Ascending aorta (tissue), 2 donors: ENCODE measurements around the gene SLC16A14. TPM values are rescaled to one million over a fixed set of nuclear protein-coding genes. Genes with fewer than 3 reads are reported as not detected.

Experiments used
- DNase-seq, 2 donors: peaks; one replicate each; pipeline ENCODE4 v3.0.0-alpha.2; 2019; ENCODE audit warnings: low spot score in 2 of 2
- H3K27ac ChIP-seq, 2 donors: fragments of 200-600 bp; sonication (generic); one replicate each; pipeline ENCODE4 v1.5.1; 2016 to 2017; ENCODE audit warnings: mild to moderate bottlenecking in 1 of 2
- H3K27me3 ChIP-seq: fragments of 200-600 bp; sonication (generic); one replicate; pipeline ENCODE4 v1.5.1; 2017
- H3K36me3 ChIP-seq, 2 donors: fragments of 200-600 bp; sonication (generic); one replicate each; pipeline ENCODE4 v1.5.1; 2016
- H3K4me1 ChIP-seq, 2 donors: fragments of 200-600 bp; sonication (generic); one replicate each; pipeline ENCODE4 v1.5.1; 2016 to 2017; ENCODE audit warnings: mild to moderate bottlenecking in 1 of 2
- H3K4me3 ChIP-seq, 2 donors: fragments of 200-600 bp; sonication (generic); one replicate each; pipeline ENCODE4 v1.5.1; 2016 to 2017; ENCODE audit warnings: mild to moderate bottlenecking in 1 of 2
- H3K9me3 ChIP-seq, 2 donors: fragments of 200-600 bp; sonication (generic); one replicate each; pipeline ENCODE4 v1.5.1; 2016
- intact Hi-C: fragments of 100-400 bp; cut with DNase I; formaldehyde crosslinking; loops from one replicate; pipeline ENCODE4 v1.15.1; 2023
- total RNA-seq: library from RNA; depleted of rRNA; stranded (reverse); fragments of >200 nt; gene quantifications from one replicate; pipeline ENCODE4 v1.1.0, GENCODE V29; 2016
- TF ChIP-seq, protein P1 (sequence below), 3 experiments: fragments of 200-600 bp in 2 of 3; fragments of 450-650 bp in 1 of 3; sonication (generic) in 2 of 3; IDR thresholded peaks; one replicate each; pipeline ENCODE4 v1.5.1; 2016 to 2019; ENCODE audit warnings: antibody characterized with exemption in 3 of 3, mild to moderate bottlenecking in 1 of 3, moderate library complexity in 1 of 3

The SLC16A14 gene
- total RNA-seq, 1 donor from 2014 or later, result 15.8 TPM

- Histone ChIP-seq H3K36me3 (peaks cover 0 to 10% of the 10 kb centered on the region in 2 donors), H3K9me3 (no peaks in the 10 kb centered on the region), H3K4me3 (no peak overlapping the region), H3K27me3 (no peaks in the 10 kb centered on the region), H3K27ac (no peak overlapping the region), H3K4me1 (no peaks in the 10 kb centered on the region)
- TF ChIP-seq, protein P1, sequence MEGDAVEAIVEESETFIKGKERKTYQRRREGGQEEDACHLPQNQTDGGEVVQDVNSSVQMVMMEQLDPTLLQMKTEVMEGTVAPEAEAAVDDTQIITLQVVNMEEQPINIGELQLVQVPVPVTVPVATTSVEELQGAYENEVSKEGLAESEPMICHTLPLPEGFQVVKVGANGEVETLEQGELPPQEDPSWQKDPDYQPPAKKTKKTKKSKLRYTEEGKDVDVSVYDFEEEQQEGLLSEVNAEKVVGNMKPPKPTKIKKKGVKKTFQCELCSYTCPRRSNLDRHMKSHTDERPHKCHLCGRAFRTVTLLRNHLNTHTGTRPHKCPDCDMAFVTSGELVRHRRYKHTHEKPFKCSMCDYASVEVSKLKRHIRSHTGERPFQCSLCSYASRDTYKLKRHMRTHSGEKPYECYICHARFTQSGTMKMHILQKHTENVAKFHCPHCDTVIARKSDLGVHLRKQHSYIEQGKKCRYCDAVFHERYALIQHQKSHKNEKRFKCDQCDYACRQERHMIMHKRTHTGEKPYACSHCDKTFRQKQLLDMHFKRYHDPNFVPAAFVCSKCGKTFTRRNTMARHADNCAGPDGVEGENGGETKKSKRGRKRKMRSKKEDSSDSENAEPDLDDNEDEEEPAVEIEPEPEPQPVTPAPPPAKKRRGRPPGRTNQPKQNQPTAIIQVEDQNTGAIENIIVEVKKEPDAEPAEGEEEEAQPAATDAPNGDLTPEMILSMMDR (IDR thresholded peaks at IDR 0.05), result no peak
- no peak for DNase-seq
- intact Hi-C loops, result no loop called here
Measured at GRCh38 chr2:230050136-230050535, 18.6 kb downstream of the SLC16A14 start.

DNA sequence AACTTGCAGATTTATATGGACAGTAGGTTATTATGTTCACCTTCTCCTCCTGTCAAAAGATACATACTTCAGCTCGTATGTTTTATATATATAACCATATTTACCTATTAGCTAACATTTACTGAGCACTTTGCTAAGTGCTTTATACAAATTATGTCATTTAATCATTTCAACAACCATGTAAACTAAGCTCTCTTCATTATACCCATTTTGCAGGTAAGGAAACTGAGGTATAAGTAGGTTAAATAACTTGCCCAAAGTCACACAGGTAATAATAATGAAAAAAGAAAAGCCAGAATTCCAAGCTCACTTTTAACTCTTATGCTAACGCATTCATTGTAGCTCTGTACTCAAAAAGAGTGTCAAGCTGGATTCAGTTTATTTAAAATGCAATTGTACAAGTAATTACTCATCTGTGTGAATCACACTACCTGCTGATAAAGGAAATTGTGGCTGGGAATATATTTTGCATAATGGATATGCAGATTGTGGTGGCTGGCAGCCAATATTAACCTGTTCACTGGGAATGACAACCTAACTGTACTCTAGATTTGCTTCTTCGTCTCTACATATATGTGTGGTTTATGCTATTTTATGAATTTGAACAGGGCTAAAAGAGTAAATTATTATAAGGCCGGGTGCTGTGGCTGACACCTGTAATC lies 20.6 kb downstream of the SLC16A14 start:
- TF ChIP-seq, protein P1 (IDR thresholded peaks at IDR 0.05), result no peak
- intact Hi-C loops, result no loop called here
- Histone ChIP-seq H3K27ac (no peak overlapping the region), H3K27me3 (no peaks in the 10 kb centered on the region), H3K4me3 (no peak overlapping the region), H3K4me1 (no peaks in the 10 kb centered on the region), H3K36me3 (peaks cover 0 to 10% of the 10 kb centered on the region in 2 donors), H3K9me3 (no peaks in the 10 kb centered on the region)
- no peak for DNase-seq

DNA sequence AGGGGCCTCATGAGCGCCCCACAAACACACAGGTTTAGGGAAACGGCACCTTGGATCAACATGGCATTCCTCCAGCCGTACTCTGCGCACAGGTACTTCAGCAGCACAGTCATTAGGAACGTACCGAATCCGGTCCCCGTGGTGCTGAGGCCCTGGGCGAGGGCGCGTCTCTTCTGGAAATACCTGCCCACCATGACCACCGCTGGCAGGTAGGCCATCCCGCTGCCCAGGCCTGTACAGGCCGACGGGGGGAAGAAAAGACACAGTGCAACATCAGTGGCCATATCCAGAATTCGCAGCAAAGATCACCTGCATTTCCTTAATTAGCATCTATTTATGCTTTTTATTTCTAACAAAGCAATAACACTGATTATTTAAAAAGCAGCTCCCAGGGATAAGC lies 22.2 kb downstream of the SLC16A14 start:
- TF ChIP-seq, protein P1 (IDR thresholded peaks at IDR 0.05), result no peak
- Histone ChIP-seq H3K27me3 (no peaks in the 10 kb centered on the region), H3K36me3 (peaks cover 0 to 10% of the 10 kb centered on the region in 2 donors), H3K4me3 (no peak overlapping the region), H3K9me3 (no peaks in the 10 kb centered on the region), H3K27ac (no peak overlapping the region), H3K4me1 (no peaks in the 10 kb centered on the region)
- intact Hi-C loops, result no loop called here
- no peak for DNase-seq

DNA sequence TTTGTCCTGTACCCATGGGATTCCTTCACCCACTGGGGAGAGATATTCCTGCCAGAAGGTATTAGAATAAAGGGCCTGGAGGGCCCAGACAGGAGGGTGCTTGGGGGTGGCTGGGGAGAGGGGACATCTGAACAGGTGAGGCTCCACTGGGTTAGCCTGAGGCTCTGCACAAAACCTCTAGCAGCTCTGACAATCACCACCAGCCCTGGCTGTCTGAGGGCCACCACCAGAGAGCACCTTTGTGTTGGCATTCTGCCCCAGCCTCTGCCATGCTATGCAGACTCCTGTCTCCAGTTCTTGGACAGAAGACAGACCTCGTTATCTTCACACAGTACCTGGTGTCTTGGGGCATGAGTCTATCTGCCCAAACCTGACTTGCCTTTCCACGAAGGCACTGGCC lies 25.3 kb downstream of the SLC16A14 start:
- intact Hi-C loops, result no loop called here
- Histone ChIP-seq H3K36me3 (peaks cover 0 to 10% of the 10 kb centered on the region in 2 donors), H3K27ac (no peak overlapping the region)

GRCh38 chr2:230043025-230043424 lies 25.7 kb downstream of the SLC16A14 start:
- no peaks in the 10 kb centered on the region for H3K9me3 ChIP-seq
- no peak overlapping the region for H3K4me3 ChIP-seq
- H3K36me3 ChIP-seq, result peaks cover 0 to 10% of the 10 kb centered on the region in 2 donors
- TF ChIP-seq, protein P1 (IDR thresholded peaks at IDR 0.05), result no peak
- H3K4me1 ChIP-seq, result no peaks in the 10 kb centered on the region
- intact Hi-C loops, result no loop called here
- no peaks in the 10 kb centered on the region for H3K27me3 ChIP-seq
- no peak overlapping the region for H3K27ac ChIP-seq
- no peak for DNase-seq

More for the DNA sequence above, 25.3 kb downstream of the SLC16A14 start:
- H3K4me1 ChIP-seq, result no peaks in the 10 kb centered on the region
- TF ChIP-seq, protein P1 (IDR thresholded peaks at IDR 0.05), result no peak
- DNase-seq, result no peak
- no peak overlapping the region for H3K4me3 ChIP-seq
- H3K27me3 ChIP-seq, result no peaks in the 10 kb centered on the region
- H3K9me3 ChIP-seq, result no peaks in the 10 kb centered on the region
